NCI-H187 treated with DMSO at 0.1 percent for 48 hours (cell line): ENCODE measurements around the gene NRP1.
"Not testable (repeated sequence)": the region's sequence is repeated elsewhere in the genome, so short reads cannot be mapped to it uniquely, and the experiment has no call there.

ENCODE experiments used
- DNase-seq: peaks from one replicate; lab custom pipeline; 2025; lab: John Stamatoyannopoulos, UW

NRP1 gene

GRCh38 chr10:33334153-33334804 is at the start of gene NRP1:
NRP1 (minus strand) TSS chr10:33334667; CDS start chr10:33334382, 285 bp downstream.
- DNase-seq: no peak

- DNase-seq: not testable (repeated sequence)
These were observed 49.7 kb upstream of the NRP1 start for GRCh38 chr10:33384201-33384600.

DNA sequence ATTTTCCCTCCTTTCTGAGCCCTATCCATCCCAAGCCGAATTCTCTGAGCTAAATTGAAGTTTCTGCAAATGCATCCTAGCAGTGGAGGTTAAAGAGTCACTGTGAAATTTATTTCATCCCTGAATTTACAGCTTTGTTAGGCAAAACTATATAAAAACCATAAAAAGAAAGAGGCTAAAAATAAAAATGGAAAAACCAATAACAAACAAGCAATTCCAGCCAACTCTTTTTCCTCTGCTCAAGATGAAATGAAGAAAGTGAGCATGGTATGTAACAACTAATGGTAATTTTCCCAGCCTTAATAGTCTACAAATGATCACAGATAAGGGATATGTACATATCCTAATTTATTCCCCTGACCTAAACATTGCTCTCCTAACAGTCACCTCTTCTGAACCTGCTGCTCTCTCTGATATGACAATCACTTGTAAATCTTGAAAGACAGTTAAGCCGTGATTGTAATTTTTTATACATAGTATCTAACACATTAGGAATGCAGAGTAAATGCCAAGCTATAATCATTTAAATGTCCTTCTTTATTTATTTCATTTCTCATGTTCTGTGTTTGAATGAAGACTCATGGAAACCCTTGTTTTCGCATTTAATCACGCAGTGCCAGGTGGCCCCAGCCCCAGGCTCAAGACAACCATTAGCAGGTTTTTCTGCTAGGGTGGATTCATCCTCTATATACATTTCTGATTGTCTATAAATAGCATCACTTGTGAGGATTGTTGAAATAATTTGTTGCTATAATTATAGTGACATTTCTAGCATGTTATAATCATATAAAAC is 48.6 kb upstream of the NRP1 start:
- no peak for DNase-seq

- no peak for DNase-seq
These were observed 47.7 kb upstream of the NRP1 start for GRCh38 chr10:33382216-33382600.

DNA sequence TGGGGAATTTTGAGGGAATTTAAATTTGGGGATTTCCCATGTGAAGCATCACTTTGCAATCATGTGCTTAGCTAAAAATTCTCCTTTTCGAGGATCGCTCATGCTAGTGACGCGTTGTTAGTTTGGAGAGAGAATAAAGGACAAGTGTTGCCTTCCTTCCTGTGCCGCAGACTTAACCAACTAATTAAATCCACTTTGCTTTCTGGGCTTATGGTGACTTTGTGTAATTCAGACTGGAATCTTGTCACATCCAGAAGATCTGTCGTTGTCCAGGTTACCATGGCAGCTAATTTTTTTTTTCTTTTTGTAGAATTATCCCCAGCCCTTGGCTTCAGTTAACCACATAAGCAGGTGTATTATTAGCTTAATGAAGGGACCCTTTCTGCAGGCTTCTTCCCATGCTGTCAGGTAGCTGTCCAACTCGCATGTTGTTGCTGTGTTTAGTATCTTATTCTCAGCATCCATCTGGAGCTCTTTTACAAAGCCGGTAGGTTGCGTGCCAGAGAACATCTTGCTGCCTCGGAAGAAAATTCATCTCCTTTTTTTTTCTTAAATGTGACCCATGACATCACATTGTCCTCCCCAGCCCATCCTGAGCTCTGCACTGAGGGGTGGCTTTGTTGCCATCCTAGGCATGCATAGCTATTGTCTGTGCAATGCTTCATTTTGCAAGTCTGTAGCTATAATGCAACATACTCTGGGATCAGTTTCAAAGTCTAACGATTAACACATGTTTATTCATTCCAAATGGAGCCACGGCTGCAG is 47.2 kb upstream of the NRP1 start:
- DNase-seq: no peak

DNA sequence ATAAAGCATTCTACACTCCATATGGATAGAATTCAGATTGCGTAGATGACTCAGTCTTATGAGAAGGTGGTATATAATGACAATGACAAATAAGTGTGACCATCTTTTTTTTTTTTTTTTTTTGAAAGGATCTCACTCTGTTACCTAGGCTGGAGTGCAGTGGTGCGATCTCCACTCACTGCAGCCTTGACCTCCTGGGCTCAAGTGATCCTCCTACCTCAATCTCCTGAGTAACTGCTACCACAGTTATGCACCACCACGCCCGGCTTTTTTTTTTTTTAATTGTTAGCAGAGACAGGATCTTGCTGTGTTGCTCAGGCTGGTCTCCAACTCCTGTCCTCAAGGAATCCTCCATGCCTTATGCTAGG is 43.2 kb upstream of the NRP1 start:
- no peak for DNase-seq

DNA sequence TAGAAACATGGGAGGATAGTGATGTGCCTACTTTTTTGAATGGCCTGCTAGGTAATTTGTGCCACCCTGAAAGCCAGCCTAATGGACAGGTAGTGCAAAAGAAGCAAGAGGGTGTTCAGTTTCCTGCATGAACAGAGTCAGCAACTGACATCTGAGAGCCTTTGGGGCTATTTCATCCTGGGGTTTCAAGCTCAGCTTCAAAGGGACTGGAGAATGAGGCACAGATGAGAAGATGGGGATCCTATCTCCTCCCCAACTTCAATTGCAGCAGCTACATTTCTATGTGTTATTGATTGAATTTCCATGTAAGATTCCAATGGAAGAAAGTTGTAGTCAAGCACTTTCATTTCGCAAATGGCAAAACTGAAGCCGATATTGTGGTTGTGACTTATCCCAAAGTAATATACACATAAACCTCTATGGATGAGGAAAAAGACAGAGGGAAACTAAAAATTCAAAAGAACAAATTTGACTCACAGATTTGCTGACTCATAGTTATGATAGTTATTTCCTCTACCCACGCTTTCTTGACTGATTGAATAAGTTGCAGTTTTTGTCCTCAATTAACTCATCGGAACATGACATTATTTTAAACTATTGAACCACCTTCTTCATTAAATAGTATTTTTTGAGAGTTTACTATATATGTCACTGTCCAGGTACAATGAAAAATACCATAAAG is 42.6 kb upstream of the NRP1 start:
- no peak for DNase-seq

- DNase-seq: no peak
These were observed 42.0 kb upstream of the NRP1 start for GRCh38 chr10:33376476-33376875.

- DNase-seq: no peak
These were observed 38.8 kb upstream of the NRP1 start for GRCh38 chr10:33373263-33373662.

DNA sequence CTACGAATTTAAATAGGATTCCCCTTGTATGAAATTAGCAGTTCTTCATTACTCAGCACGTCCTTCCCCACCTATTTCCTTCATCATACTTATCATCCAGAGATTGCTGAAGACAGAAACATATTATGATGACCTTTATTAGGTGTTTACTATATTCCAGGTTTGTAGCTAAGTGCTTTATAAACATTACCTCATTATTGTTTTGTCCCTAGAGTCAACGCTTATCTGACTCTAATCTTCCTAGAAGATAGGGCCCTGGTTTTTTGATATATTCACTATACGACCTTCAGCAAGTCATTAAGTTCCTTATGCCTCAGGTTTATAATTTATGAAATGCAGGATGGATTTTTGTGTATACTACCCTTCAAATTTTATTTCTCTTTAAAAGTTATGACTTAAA is 36.8 kb upstream of the NRP1 start:
- no peak for DNase-seq

DNA sequence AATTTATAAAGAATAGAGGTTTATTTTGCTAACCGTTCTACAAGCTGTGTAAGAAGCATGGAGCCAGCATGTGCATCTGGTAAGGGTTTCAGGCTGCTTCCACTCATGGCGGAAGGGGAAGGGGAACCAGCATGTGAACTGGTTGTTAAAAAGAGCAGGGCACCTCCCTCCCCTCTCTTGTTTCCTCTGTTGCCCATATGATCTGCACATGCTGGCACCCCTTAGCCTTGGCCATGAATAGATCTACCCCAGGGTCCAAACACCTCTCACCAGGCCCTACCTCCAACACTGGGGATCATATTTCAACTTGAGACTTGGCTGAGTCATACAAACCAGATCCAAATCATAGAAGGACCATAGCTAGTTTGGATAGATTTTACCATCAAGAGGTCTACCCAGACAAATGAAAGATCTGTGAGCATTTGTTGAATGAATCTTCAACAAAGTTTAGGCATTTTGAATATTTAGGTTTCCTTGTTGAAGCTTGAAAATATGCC is 36.0 kb upstream of the NRP1 start:
- DNase-seq: no peak

DNA sequence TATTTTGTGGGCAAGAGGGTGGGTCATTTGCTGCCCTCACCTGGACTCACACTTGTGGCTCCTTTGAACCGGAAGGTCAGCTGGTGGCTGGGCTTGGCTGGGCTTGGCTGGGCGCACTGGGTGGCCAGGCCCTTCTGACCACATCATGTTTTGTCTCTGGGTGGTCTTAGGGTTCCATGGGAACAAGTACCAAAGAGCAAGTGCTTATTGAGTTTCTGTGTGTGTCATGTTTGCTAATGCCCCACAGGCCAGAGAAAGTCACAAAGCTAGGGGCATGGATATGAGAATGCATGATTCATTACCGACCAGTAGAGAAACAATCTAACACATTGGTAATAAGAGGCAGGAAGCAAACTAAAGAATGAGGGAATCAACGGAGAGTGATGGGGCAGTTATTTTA is 33.6 kb upstream of the NRP1 start:
- DNase-seq: no peak

DNA sequence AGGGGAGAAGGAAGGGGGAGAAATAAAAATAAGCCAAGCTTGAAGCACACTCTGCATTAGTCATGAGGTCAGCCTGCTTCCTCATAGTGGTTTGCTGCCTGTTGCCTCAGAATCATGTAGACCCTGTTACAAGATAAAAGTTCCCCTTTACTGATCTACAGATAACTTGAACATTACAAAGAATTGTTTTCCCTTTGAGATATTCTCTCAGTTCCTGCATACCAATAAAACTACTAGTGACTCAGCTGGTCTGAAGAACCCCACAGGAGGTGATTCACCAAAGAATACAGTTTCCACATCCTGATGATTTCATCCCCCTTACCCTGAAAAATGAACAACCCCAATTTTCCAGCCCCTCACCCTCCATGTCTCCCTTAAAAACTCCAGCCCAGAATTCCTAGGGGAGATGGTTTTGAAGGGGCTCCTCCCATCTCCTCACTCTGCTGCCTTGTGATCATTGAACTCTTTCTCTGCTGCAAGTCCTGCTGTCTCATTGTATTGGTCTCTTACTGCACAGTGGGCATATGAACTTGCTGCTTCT is 31.5 kb upstream of the NRP1 start:
- no peak for DNase-seq

DNA sequence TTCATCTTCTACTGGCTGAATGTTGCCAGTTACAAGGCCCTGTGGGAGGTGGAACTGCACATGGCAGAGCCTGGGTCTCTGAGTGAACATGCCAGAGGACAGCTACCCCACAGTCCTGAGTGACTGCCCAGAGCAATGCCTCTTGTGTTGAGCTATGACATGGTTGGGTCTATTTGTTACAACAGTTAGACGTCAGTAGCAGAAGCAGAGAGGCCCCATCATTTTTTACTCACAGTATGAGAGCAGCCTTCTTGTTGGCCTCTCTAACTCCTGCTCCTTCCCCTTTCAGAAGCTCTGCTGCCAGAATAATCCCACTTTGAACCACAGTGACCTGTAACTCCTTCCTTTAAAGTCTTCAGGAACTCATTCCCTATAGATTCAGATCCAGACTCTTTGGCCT is 30.8 kb upstream of the NRP1 start:
- no peak for DNase-seq

GRCh38 chr10:33363106-33363505 is 28.6 kb upstream of the NRP1 start:
- DNase-seq: no peak

DNA sequence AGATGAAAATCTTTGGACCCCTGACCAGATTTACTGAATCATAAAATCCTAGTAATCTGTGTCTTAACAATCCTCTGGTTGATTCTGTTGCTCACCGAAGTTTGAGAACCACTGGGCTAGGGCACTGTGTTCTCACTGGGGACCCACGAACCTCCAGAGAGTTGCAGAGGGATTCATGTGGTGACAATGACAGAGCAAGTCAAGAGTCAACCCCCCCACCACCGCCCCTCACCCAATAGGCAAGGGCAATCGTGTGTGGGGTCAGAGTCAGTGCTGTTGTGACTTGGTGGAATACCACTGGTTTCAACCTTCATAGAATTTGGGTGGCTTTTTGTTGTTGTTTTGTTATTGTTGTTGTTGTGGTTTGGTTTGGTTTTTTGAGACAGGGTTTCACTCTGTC is 23.5 kb upstream of the NRP1 start:
- DNase-seq: no peak

DNA sequence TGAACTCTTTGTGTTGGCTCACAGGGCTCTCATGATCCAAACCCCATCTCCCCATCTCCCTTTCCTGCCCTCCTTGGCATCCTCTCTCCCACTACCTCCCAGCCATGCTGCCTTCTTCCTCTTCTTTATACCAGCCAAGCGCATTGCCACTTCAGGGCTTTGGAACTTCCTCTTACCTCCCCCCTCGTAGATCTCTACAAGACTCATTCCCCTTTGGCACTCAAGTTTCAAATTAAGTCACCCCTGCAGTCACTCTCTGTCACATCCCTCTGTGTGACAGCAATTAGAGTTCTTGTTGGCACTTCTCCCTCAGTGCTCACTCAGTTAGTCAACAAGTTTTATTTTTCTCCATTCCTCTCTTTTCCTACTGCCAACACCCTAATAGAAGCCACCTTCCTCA is 20.8 kb upstream of the NRP1 start:
- no peak for DNase-seq

DNA sequence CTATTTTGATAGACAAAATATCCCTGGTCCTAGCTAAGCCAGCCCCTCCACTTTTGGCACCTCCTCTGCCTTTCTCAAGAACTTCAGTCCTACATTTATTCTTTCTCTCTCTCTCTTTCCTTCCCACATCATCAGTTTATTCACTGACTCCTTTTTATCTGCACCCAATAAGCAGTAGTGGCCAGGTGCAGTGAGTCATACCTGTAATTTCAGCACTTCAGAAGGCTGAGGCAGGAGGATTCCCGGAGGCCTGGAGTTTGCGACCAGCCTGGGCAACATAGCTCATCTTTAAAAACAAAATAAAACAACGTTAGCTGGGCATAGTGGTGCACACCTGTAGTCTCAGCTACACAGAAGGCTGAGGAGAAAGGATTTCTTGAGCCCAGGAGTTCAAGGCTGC is 19.4 kb upstream of the NRP1 start:
- no peak for DNase-seq

GRCh38 chr10:33353334-33353733 is 18.9 kb upstream of the NRP1 start:
- DNase-seq: no peak

DNA sequence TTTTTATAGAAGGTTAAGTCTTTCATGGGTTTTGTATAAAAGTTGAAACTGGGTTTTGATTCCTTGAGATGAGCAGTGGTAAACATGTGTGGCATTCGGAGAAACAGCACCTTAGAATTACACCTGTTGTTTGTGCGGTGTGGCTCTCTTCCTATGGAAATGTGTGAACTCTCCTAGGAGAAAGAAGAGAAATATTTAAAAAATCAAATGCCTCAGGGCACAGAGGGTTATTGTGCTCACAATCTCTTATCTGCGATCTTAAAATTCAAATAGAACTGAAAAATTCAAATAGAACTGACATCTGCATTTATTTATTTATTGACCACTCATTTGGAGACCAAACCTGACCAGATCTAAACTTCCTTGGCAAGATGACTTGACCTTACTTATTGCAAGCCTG is 18.1 kb upstream of the NRP1 start:
- no peak for DNase-seq

- no peak for DNase-seq
These were observed 17.7 kb upstream of the NRP1 start for GRCh38 chr10:33352175-33352574.

- no peak for DNase-seq
These were observed 15.6 kb upstream of the NRP1 start for GRCh38 chr10:33350041-33350440.
